ENCODE data around the gene MLANA.

The MLANA gene

DNA sequence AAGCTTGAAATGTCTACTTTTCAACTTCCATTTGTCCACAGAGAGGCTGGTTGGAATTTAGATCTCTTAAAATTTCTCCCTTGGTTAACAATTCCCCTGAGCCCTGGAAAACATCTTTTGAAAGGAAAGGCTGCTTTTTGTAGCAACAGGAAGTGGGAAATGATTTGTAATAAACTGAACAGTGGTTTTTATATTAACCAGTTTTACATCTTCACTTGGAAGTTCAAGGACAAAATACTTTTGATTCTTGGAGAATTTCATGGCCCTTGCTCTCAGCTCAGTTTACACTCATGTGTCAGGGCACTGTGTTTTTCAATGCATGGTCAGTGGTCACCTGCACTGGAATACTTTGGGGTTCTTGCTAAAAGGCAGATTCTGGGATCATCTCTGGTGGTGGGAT lies 9.9 kb downstream of the MLANA start:
- no peak for DNase-seq (ENCODE audit: extremely low read depth, low read depth)
- TF ChIP-seq, protein P1, sequence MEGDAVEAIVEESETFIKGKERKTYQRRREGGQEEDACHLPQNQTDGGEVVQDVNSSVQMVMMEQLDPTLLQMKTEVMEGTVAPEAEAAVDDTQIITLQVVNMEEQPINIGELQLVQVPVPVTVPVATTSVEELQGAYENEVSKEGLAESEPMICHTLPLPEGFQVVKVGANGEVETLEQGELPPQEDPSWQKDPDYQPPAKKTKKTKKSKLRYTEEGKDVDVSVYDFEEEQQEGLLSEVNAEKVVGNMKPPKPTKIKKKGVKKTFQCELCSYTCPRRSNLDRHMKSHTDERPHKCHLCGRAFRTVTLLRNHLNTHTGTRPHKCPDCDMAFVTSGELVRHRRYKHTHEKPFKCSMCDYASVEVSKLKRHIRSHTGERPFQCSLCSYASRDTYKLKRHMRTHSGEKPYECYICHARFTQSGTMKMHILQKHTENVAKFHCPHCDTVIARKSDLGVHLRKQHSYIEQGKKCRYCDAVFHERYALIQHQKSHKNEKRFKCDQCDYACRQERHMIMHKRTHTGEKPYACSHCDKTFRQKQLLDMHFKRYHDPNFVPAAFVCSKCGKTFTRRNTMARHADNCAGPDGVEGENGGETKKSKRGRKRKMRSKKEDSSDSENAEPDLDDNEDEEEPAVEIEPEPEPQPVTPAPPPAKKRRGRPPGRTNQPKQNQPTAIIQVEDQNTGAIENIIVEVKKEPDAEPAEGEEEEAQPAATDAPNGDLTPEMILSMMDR (IDR thresholded peaks at IDR 0.05; ENCODE audit: low read depth, low read length): no peak

DNA sequence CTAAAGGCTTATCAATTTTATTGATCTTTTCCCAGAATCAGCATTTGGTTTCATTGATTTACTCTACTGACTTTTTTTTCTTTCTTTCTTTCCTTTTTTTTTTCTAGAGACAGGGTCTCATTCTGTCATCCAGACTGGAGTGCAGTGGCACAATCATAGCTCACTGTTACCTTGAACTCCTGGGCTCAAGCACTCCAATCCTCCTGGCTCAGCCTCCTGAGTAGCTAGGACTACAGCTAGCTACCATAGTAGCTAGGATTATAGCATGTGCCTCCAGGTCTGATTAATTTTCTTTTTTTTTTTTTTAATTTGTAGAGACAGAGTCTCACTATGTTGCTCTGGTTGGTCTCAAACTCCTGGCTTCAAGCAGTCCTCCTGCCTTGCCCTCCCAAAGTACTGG lies 11.7 kb downstream of the MLANA start:
- DNase-seq (ENCODE audit: extremely low read depth, low read depth): no peak
- TF ChIP-seq, protein P1 (IDR thresholded peaks at IDR 0.05; ENCODE audit: low read depth, low read length): no peak

DNA sequence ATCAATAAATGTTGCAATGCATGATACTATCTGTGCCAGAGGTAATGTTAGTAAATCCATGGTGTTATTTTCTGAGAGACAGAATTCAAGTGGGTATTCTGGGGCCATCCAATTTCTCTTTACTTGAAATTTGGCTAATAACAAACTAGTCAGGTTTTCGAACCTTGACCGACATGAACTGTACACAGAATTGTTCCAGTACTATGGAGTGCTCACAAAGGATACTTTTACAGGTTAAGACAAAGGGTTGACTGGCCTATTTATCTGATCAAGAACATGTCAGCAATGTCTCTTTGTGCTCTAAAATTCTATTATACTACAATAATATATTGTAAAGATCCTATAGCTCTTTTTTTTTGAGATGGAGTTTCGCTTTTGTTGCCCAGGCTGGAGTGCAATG lies 18.2 kb downstream of the MLANA start:
- DNase-seq (ENCODE audit: extremely low read depth, low read depth): no peak
- TF ChIP-seq, protein P1 (IDR thresholded peaks at IDR 0.05; ENCODE audit: low read depth, low read length): no peak

- no peak for DNase-seq (ENCODE audit: extremely low read depth, low read depth)
- TF ChIP-seq, protein P1 (IDR thresholded peaks at IDR 0.05; ENCODE audit: low read depth, low read length): no peak
Measured at GRCh38 chr9:5909976-5910375, 19.3 kb downstream of the MLANA start.

GRCh38 chr9:5910413-5911057 lies 19.8 kb downstream of the MLANA start:
- DNase-seq (ENCODE audit: extremely low read depth, low read depth): no peak
- TF ChIP-seq, protein P1 (IDR thresholded peaks at IDR 0.05; ENCODE audit: low read depth, low read length): no peak

DNA sequence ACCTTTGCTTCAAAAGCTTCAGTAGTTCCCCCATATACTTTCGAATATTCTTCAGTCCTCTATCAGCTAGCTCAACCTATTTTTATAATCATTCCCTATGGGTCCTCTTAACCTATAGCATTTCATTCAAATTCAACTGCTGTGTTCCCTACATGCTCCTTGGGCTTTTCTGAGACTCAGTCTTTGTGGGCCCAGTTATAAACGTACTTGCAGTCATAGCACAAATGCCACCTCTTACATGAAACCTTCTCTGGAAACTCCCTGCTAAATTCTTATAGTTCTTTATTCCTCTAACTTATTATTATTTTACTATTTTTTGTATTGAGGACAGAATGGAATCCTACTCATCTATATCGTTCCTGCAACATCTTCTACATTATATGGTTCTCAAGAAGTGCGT lies 24.7 kb downstream of the MLANA start:
- TF ChIP-seq, protein P1 (IDR thresholded peaks at IDR 0.05; ENCODE audit: low read depth, low read length): no peak
- DNase-seq (ENCODE audit: extremely low read depth, low read depth): no peak

GRCh38 chr9:5917273-5917672 lies 26.6 kb downstream of the MLANA start:
- no peak for DNase-seq (ENCODE audit: extremely low read depth, low read depth)
- TF ChIP-seq, protein P1 (IDR thresholded peaks at IDR 0.05; ENCODE audit: low read depth, low read length): no peak
